WTC11 (cell line): ENCODE measurements around the gene TSPAN10. TPM values are rescaled to one million over a fixed set of nuclear protein-coding genes. Genes with fewer than 3 reads are reported as not detected.

Experiments used
- ATAC-seq: fragments of 200-7000 bp; cut with Tn5 transposase; 2 replicates; pipeline ENCODE4 v1.10.0; 2021; ENCODE audit warnings: mild to moderate bottlenecking, moderate library complexity
- CTCF ChIA-PET: fragments of 300-600 bp; sonication (Branson Sonifier 250); formaldehyde crosslinking; loops from one replicate; lab custom pipeline; 2021; ENCODE audit warnings: antibody characterized with exemption; lab: Charles Lee
- POLR2A ChIA-PET: fragments of 350-600 bp; sonication (Branson Sonifier 250); formaldehyde crosslinking; loops from one replicate; lab custom pipeline; 2021; ENCODE audit warnings: antibody characterized with exemption; lab: Charles Lee
- DNase-seq: peaks from one replicate; pipeline ENCODE4 v3.0.0; 2021; ENCODE audit warnings: low spot score
- H3K27ac Mint-ChIP-seq: 2 replicates; pipeline ENCODE4 v1.8.0; 2021; ENCODE audit warnings: mixed read lengths
- H3K27me3 Mint-ChIP-seq: 2 replicates; pipeline ENCODE4 v1.8.0; 2021; ENCODE audit warnings: low read depth, mild to moderate bottlenecking, moderate library complexity, mixed read lengths
- H3K36me3 Mint-ChIP-seq: 2 replicates; pipeline ENCODE4 v1.8.0; 2021; ENCODE audit warnings: mixed read lengths
- H3K4me1 Mint-ChIP-seq: 2 replicates; pipeline ENCODE4 v1.8.0; 2022; ENCODE audit warnings: mixed read lengths
- H3K4me3 Mint-ChIP-seq: 2 replicates; pipeline ENCODE4 v1.8.0; 2021; ENCODE audit warnings: mild to moderate bottlenecking, moderate library complexity, mixed read lengths
- H3K9me3 Mint-ChIP-seq: 2 replicates; pipeline ENCODE4 v1.8.0; 2021; ENCODE audit warnings: mixed read lengths
- ATF3 ChIP-seq: sonication (generic); formaldehyde crosslinking; conservative IDR thresholded peaks from 2 replicates; pipeline ENCODE4 v1.8.1; 2022; ENCODE audit warnings: mild to moderate bottlenecking, missing genetic modification reagents
- CREM ChIP-seq: sonication (generic); formaldehyde crosslinking; IDR thresholded peaks from 2 replicates; pipeline ENCODE4 v1.8.1; 2022; ENCODE audit warnings: mild to moderate bottlenecking, missing genetic modification reagents, moderate library complexity
- CTCF ChIP-seq: fragments of 200-600 bp; IDR thresholded peaks from 2 replicates; pipeline ENCODE4 v1.8.0; 2022; ENCODE audit warnings: antibody characterized with exemption
- ELF4 ChIP-seq: sonication (generic); formaldehyde crosslinking; IDR thresholded peaks from 2 replicates; pipeline ENCODE4 v1.8.1; 2022; ENCODE audit warnings: low read depth, mild to moderate bottlenecking, moderate library complexity, missing genetic modification reagents
- FOXJ3 ChIP-seq: sonication (generic); formaldehyde crosslinking; IDR thresholded peaks from 2 replicates; pipeline ENCODE4 v1.9.0; 2021; ENCODE audit warnings: missing genetic modification reagents, mild to moderate bottlenecking, borderline replicate concordance
- FOXK1 ChIP-seq: sonication (generic); formaldehyde crosslinking; IDR thresholded peaks from 2 replicates; pipeline ENCODE4 v1.8.0; 2022; ENCODE audit warnings: mild to moderate bottlenecking, moderate library complexity, missing genetic modification reagents
- FOXP1 ChIP-seq: sonication (generic); formaldehyde crosslinking; IDR thresholded peaks from 2 replicates; pipeline ENCODE4 v1.8.0; 2022; ENCODE audit warnings: missing genetic modification reagents, mild to moderate bottlenecking, moderate library complexity, borderline replicate concordance
- GABPB1 ChIP-seq: sonication (generic); formaldehyde crosslinking; IDR thresholded peaks from 2 replicates; pipeline ENCODE4 v1.8.1; 2023; ENCODE audit warnings: mild to moderate bottlenecking, missing genetic modification reagents
- GTF2I ChIP-seq: fragments of 250-450 bp; sonication (Bioruptor Pico); conservative IDR thresholded peaks from 2 replicates; pipeline ENCODE4 v1.4.0; 2021; ENCODE audit warnings: mild to moderate bottlenecking
- HMGA2 ChIP-seq: fragments of 250-450 bp; sonication (Bioruptor Pico); IDR thresholded peaks from 2 replicates; pipeline ENCODE4 v1.4.0; 2021; ENCODE audit warnings: mild to moderate bottlenecking, moderate library complexity
- IRF1 ChIP-seq: sonication (generic); formaldehyde crosslinking; IDR thresholded peaks from 2 replicates; pipeline ENCODE4 v1.8.0; 2023; ENCODE audit warnings: missing genetic modification reagents
- JUN ChIP-seq: sonication (generic); formaldehyde crosslinking; IDR thresholded peaks from 2 replicates; pipeline ENCODE4 v1.8.0; 2023; ENCODE audit warnings: mild to moderate bottlenecking, missing genetic modification reagents
- KAT7 ChIP-seq: sonication (generic); formaldehyde crosslinking; IDR thresholded peaks from 2 replicates; pipeline ENCODE4 v1.8.1; 2023; ENCODE audit warnings: missing genetic modification reagents, mild to moderate bottlenecking, borderline replicate concordance
- NR3C1 ChIP-seq: sonication (generic); formaldehyde crosslinking; conservative IDR thresholded peaks from 2 replicates; pipeline ENCODE4 v1.8.1; 2023; ENCODE audit warnings: low read depth, mild to moderate bottlenecking, missing genetic modification reagents
- TEAD1 ChIP-seq: sonication (generic); formaldehyde crosslinking; IDR thresholded peaks from 2 replicates; pipeline ENCODE4 v1.8.0; 2022; ENCODE audit warnings: mild to moderate bottlenecking, missing genetic modification reagents
- ZNF219 ChIP-seq: sonication (generic); formaldehyde crosslinking; IDR thresholded peaks from 2 replicates; pipeline ENCODE4 v1.8.0; 2023; ENCODE audit warnings: missing genetic modification reagents, mild to moderate bottlenecking, borderline replicate concordance
- ZNF396 ChIP-seq: fragments of 250-450 bp; sonication (Bioruptor Pico); IDR thresholded peaks from 2 replicates; pipeline ENCODE4 v1.8.0; 2021; ENCODE audit warnings: mild to moderate bottlenecking, moderate library complexity, borderline replicate concordance
- ZNF423 ChIP-seq: fragments of 250-450 bp; sonication (Bioruptor Pico); IDR thresholded peaks from 2 replicates; pipeline ENCODE4 v2.1.2; 2022; ENCODE audit warnings: mild to moderate bottlenecking, moderate library complexity
- ZNF532 ChIP-seq: fragments of 250-450 bp; sonication (Bioruptor Pico); IDR thresholded peaks from 2 replicates; pipeline ENCODE4 v1.9.0; 2021; ENCODE audit warnings: mild to moderate bottlenecking, borderline replicate concordance
- total RNA-seq: library from RNA; stranded (reverse); gene quantifications from 3 replicates; pipeline ENCODE4 v1.2.3, GENCODE V29; 2021
- TF ChIP-seq, protein P1 (sequence below): sonication (generic); formaldehyde crosslinking; IDR thresholded peaks from 2 replicates; pipeline ENCODE4 v1.8.0; 2022; ENCODE audit warnings: mild to moderate bottlenecking, missing genetic modification reagents
- TF ChIP-seq, protein P2 (sequence below): sonication (generic); formaldehyde crosslinking; IDR thresholded peaks from 2 replicates; pipeline ENCODE4 v1.8.1; 2023; ENCODE audit warnings: mild to moderate bottlenecking, missing genetic modification reagents
- TF ChIP-seq, protein P3 (sequence below): sonication (generic); formaldehyde crosslinking; IDR thresholded peaks from 2 replicates; pipeline ENCODE4 v1.8.1; 2023; ENCODE audit warnings: mild to moderate bottlenecking, missing genetic modification reagents, moderate library complexity
- TF ChIP-seq, protein P4 (sequence below): sonication (generic); formaldehyde crosslinking; IDR thresholded peaks from 2 replicates; pipeline ENCODE4 v1.8.1; 2022; ENCODE audit warnings: low read depth, mild to moderate bottlenecking, moderate library complexity, missing genetic modification reagents, borderline replicate concordance

TSPAN10 gene
- total RNA-seq, 1 experiment from 2014 or later = 1.5 TPM

- TF ChIP-seq, protein P1, sequence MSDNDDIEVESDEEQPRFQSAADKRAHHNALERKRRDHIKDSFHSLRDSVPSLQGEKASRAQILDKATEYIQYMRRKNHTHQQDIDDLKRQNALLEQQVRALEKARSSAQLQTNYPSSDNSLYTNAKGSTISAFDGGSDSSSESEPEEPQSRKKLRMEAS (CRISPR knock-in tag) = no peak
- TF ChIP-seq KAT7 (CRISPR knock-in tag) (no peak), ELF4 (CRISPR knock-in tag) (no peak), GTF2I (CRISPR knock-in tag) (no peak), FOXP1 (no peak), CTCF (no peak), FOXJ3 (CRISPR knock-in tag) (no peak), NR3C1 (no peak), ZNF396 (no peak), ATF3 (CRISPR knock-in tag) (no peak)
- TF ChIP-seq, protein P2, sequence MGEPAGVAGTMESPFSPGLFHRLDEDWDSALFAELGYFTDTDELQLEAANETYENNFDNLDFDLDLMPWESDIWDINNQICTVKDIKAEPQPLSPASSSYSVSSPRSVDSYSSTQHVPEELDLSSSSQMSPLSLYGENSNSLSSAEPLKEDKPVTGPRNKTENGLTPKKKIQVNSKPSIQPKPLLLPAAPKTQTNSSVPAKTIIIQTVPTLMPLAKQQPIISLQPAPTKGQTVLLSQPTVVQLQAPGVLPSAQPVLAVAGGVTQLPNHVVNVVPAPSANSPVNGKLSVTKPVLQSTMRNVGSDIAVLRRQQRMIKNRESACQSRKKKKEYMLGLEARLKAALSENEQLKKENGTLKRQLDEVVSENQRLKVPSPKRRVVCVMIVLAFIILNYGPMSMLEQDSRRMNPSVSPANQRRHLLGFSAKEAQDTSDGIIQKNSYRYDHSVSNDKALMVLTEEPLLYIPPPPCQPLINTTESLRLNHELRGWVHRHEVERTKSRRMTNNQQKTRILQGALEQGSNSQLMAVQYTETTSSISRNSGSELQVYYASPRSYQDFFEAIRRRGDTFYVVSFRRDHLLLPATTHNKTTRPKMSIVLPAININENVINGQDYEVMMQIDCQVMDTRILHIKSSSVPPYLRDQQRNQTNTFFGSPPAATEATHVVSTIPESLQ = no peak
- TF ChIP-seq, protein P3, sequence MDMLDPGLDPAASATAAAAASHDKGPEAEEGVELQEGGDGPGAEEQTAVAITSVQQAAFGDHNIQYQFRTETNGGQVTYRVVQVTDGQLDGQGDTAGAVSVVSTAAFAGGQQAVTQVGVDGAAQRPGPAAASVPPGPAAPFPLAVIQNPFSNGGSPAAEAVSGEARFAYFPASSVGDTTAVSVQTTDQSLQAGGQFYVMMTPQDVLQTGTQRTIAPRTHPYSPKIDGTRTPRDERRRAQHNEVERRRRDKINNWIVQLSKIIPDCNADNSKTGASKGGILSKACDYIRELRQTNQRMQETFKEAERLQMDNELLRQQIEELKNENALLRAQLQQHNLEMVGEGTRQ = no peak
- TF ChIP-seq, protein P4, sequence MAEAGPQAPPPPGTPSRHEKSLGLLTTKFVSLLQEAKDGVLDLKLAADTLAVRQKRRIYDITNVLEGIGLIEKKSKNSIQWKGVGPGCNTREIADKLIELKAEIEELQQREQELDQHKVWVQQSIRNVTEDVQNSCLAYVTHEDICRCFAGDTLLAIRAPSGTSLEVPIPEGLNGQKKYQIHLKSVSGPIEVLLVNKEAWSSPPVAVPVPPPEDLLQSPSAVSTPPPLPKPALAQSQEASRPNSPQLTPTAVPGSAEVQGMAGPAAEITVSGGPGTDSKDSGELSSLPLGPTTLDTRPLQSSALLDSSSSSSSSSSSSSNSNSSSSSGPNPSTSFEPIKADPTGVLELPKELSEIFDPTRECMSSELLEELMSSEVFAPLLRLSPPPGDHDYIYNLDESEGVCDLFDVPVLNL (CRISPR knock-in tag) = no peak
- Mint-ChIP-seq H3K27me3 (no peaks in the 10 kb centered on the region), H3K36me3 (peaks cover 54% of the 10 kb centered on the region), H3K4me3 (no peak overlapping the region), H3K4me1 (no peaks in the 10 kb centered on the region), H3K9me3 (no peaks in the 10 kb centered on the region), H3K27ac (no peak overlapping the region)
- no peak for DNase-seq
- POLR2A ChIA-PET = no interaction called here
- ATAC-seq = no peak
- CTCF ChIA-PET = no interaction called here
Observed at GRCh38 chr17:81603846-81604610, 33.0 kb upstream of the TSPAN10 start.

GRCh38 chr17:81607431-81607830 lies 29.6 kb upstream of the TSPAN10 start:
- Mint-ChIP-seq H3K9me3 (no peaks in the 10 kb centered on the region), H3K27me3 (no peaks in the 10 kb centered on the region), H3K36me3 (peaks cover 56% of the 10 kb centered on the region), H3K27ac (no peak overlapping the region), H3K4me1 (no peaks in the 10 kb centered on the region), H3K4me3 (no peak overlapping the region)
- CTCF ChIA-PET = interaction anchor here (0.6 kb wide), 1 partner anchor 89 kb away, joined by 3 read pairs; no protein-coding TSS in a partner anchor
- ATAC-seq (no peak), DNase-seq (no peak)
- POLR2A ChIA-PET = no interaction called here
- TF ChIP-seq ZNF219 (CRISPR knock-in tag) (no peak), IRF1 (CRISPR knock-in tag) (no peak), JUN (CRISPR knock-in tag) (no peak), ZNF423 (CRISPR knock-in tag) (no peak), GABPB1 (CRISPR knock-in tag) (no peak), FOXK1 (no peak), ZNF532 (no peak), FOXP1 (no peak), HMGA2 (no peak), CREM (CRISPR knock-in tag) (no peak), TEAD1 (CRISPR knock-in tag) (no peak)
